Left hindlimb (tissue), 1 donor: ENCODE results near the gene CMSS1.
A peak's percentile ranks its signal among the peaks of the same experiment; 100 is the strongest.
"Not testable (repeated sequence)": the region's sequence is repeated elsewhere in the genome, so short reads cannot be mapped to it uniquely, and the experiment has no call there.

Source experiments
- DNase-seq: peaks from one replicate; pipeline ENCODE4 v3.0.0-alpha.2; 2018

CMSS1 gene

DNA sequence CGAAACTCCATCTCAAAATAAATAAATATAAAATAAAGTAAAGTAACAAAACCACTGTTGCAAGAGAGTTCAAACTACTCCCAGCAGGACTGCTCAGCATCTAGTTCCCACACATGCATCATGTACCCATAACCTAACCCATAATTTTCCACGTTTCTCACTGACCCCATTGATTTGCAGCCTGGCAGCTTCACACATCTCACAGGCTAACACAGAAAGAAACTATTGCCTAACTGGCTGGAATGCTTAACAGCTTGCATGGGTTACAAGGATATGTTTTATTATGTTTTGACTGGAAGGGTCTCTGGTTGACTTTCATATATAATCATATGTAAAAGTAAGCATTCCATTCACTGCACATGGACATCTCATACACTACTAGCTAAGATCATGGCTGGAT, 387.5 kb downstream of the CMSS1 start:
- no peak for DNase-seq

DNA sequence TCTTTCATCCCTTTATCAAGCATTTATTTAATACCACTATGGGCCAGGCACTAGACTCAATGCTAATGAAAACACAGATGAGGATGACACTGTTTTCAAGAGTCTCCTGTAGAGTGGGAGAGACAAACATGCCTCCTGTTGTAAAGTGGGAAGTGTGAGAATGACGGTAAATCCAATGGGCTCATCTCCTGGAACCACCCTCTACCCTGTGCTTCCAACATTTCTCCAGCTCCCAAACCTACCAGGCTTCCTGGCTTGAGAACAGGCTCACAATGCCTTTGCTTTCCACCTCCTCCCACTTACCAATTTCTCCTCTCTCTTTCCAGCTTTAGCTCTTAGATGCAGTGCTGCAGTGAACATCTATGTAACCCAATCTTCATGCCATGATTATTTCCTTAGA, 389.0 kb downstream of the CMSS1 start:
- no peak for DNase-seq

DNA sequence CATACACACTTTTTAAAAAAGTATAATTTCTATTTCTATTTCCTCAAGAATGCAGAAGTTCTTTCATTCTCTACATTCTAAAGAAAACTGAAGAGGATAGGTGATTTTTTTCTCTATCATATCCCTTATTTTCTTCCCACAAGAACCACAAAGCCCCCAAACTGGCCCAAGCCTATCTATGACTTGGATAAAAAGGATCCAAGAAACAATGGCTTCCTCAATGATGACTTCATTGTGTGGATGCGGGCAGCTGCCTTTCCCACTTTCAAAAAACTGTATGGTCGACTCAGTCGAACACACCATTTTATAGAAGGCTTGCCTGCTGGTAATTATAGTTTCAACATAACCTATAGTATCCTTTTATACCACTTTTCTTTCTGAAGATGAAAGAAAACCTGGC, 390.2 kb downstream of the CMSS1 start:
- no peak for DNase-seq

DNA sequence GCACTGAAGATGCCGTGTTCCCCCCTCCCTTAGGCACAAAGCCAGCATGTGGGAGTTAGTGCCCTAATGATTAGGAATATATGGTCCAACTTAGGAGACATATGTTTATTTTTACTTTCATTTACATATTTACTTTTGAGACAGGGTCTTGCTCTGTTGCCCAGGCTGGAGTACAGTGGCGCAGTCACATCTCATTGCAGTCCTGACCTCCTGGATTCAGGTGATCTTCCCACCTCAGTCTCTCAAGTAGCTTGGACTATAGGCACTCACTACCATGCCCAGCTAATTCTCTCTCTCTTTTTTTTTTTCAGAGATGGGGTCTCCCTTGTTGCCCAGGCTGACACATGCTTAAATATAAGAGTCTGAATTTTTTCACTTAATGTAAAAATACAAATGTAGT, 391.5 kb downstream of the CMSS1 start:
- DNase-seq = no peak

DNA sequence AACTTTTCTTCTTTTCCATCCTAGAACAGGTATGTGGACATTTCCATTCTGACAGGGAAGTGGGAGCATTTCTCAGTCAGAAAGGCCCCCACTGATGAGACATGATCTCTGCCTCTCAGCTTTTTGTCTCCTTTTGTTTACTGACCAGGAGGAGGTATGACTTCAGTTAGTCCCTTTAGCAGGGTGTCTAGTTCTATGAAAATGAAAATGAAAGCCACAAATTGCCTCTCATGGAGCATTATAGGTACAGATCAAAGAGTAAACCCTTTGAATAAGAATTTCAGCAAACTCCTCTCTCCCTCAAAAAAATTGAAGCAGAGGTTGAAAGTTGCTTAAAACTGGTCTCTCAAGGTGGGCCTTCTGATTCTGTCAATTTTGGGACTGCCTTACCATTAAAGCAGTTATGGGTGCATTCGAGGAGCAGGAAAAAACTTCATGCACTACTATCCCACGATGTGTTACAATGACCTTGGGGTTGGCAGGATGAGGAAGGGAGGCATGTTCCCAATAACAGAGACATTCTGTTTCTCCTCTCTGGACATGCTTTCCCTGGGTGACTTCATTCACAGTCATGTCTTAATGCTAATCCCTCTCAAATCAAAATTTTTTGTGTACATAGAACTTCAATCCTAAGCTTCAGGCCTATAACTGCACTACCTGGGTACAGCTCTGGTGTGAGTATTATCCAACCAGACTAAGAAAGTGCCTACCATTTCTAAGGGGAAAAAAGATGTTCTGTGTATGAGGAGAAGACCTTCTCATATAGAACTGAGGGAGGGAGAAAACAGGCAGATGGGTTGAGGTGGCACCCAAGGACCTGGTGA, 392.5 kb downstream of the CMSS1 start:
- no peak for DNase-seq

DNA sequence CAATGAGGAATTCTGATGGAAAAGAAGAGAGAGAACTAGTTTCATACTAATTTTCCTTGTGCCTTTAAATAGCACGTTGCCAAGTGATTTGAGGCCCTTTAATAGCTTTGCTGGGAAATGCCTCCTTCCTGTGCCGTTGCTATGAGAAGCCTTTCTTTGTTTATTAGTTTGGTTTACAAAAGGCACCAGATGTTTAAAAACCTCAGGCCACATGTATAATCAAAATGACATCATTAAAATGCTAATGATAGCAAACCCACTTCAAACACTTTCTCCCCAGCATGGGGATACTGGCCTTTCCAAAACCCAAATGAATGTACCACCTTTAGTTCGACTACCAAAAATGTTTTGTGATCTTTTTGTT, 393.1 kb downstream of the CMSS1 start:
- DNase-seq = peak; percentile 48

DNA sequence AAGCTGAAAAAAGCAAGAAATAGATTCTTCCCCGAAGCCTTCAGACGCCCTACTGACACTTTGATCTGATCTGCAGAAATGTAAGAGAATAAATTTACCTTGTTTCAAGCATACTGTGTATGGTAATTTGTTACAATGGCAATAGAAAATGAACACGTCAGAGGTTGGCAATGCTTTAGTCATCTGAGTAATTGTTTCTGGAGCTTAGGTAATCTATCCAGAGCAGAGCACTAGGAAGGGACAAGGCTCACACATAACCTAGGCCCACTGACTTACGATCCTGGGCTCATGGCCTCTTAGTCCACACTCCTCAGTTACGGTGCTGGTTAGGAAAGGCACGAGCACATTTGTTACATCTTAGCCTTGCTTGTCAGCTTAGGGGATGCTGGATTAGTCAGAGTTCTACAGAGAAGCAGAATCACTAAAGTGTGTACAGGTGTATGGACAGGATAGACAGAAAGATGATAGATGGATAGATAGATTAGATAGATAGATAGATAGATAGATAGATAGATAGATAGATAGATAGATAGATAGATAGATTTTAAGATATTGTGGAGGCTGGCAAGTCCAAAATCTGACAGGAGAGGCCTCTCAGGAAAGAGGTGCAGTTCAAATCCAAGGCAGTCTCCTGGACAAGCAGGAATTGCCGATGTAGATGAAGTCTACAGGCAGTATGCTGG, 396.4 kb downstream of the CMSS1 start:
- no peak for DNase-seq

DNA sequence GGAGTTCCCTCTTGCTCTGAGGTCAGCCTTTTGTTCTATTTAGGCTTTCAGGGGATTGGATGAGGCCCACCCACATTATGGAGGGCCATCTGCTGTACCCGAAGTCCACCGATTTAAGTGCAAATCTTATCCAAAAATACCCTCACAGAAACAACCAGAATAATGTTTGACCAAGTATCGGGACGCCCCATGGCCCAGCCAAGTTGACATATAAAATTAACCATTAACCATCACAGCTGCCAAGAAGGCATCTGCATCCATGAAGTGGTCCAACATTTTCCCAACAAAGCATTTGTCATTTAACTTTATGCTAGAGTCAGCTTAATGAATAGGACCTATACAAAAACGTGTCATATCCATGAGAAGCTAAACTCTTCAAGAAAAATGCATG, 396.9 kb downstream of the CMSS1 start:
- DNase-seq = no peak

DNA sequence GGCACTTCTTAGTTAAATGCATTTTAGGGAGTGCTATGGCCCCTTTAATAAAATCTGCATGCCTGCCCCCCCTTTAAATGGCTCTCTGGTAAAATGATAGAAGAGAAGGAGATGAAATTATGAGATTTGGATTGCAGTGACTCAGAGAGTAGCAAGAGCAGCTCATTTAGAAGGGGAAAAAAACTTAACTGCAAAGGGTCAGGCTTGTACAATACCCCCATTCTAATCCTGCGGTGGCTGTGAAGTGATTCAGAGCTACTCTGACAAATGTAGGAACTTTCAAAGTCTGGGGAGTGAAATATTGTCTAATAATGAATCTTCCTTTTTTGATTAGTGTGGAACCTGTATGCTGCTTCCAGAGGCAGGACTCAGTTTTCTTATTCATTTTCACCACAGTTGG, 399.1 kb downstream of the CMSS1 start:
- no peak for DNase-seq

DNA sequence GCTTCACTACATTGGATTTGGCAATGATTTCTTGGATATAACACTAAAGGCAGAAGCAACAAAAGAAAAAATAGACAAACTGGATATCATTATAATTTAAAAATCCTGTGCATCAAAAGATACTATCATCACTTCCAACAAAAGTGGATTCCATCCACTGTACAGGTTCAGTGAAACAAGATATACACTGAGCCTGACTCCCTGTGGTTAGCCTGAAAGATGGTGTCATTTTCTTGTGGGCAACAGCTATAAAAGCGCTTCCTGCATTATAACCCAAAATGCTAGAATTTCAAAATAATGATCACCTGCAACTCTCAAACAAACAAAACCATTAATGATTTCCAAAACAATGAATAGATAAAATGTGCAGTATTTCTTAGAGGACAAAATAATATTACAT, 403.5 kb downstream of the CMSS1 start:
- DNase-seq = no peak

DNA sequence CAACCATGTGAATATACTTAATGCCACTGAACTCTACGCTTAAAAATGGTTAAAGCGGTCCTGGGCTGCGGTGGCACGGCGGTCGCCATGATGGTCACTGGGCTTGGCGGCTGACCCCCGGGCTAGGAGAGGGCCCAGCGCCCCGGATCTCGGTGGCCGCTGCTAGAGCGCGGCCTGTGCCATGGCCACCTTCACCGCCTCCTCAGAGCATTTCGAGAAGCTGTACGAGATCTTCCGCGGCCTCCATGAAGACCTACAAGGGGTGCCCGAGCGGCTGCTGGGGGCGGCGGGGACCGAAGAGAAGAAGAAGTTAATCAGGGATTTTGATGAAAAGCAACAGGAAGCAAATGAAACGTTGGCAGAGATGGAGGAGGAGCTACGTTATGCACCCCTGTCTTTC, 407.5 kb downstream of the CMSS1 start:
- DNase-seq = no peak

DNA sequence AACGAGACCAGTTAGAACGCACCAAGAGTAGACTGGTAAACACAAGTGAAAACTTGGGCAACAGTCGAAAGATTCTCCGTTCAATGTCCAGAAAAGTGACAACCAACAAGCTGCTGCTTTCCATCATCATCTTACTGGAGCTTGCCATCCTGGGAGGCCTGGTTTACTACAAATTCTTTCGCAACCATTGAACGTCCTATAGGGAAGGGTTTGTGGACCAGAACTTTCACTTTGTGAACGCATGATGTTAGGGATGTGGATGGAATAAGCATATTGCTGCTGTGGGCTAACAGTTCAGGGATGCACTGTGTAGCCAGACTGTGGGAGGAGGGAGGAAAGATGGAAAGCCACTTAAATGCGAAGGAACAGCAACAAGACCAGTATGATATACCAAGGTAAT, 408.2 kb downstream of the CMSS1 start:
- no peak for DNase-seq

DNA sequence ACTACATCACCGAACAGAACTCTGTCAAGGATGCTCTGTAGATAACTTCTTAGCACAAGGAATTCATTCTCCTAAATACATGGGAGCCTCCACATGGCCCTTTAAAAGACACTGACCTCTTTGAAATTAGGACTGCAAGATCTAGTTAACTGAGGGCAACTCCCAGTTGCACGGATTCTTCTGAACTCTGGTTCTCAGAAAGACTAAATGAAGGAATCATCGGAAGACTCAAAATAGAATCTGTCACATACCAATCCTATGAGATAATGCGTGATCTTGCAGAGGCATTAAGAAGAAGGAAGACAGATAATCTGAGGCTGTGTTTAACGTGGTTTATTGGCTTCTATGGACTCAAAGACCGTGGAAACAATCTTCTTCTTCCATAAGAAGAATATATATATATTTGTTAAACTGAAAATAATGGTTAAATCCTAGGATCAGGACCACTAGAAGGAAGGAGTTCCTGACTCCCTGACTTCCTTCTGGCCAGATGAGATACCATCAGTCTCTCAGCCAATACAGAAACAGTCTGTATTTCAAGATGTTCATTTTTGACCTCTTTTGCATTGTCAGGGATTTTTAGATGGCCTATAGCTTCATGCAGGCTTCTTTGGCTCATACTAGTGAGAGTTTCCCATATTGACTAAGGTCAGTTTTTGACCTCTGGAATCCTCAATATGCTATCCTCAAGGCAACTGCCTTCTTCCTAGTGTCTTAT, 409.2 kb downstream of the CMSS1 start:
- DNase-seq = no peak

DNA sequence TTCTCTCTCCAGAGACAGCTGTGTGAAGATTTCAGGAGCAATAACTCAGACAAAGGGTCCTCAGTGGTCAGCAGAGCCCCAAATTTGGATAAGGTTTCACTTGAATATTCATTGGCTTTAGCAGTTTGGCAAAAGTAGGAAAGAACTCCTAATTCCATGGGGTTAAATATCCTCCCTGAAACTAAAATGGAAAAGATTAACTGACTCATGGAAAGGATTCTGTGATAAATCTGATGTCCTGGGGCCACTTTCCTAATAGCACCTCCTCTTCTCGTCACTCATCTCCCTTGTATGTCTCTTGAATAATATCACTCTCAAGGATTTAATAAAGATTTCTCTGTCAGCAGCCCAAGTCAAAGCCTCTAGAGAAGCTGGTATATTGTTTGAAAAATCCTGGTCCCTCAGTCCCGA, 409.9 kb downstream of the CMSS1 start:
- DNase-seq = peak; percentile 38

DNA sequence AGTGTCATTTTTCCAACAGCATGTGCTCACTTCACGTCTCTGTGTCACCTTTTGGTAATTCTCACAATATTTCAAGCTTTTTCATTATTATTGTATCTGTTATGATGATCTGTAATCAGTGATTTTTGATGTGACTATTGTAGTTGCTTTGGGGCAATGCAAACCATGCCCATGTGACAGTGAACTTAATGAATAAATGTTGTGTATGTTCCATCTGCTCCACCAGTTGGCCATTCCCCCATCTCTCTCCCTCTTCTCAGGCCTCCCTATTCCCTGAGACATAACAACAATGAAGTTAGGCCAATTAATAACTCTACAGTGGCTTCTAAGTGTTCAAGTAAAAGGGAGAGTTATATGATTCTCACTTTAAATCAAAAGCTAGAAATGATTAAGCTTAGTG, 410.6 kb downstream of the CMSS1 start:
- no peak for DNase-seq

DNA sequence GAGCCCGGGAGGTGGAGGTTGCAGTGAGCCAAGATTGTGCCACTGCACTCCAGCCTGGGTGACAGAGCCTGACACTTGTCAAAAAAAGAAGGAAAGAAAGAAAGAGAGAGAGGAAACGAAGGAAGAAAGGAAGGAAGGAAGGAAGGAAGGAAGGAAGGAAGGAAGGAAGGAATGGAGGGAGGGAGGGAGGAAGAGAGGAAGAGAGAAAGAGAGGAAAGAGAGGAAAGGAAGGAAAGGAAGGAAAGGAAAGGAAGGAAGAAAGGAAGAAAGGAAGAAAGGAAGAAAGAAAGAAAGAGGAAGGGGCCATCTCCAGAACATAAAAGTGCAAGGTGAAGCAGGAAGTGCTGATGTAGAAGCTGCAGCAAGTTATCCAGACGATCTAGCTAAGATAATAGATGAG, 411.5 kb downstream of the CMSS1 start:
- DNase-seq = not testable (repeated sequence)

DNA sequence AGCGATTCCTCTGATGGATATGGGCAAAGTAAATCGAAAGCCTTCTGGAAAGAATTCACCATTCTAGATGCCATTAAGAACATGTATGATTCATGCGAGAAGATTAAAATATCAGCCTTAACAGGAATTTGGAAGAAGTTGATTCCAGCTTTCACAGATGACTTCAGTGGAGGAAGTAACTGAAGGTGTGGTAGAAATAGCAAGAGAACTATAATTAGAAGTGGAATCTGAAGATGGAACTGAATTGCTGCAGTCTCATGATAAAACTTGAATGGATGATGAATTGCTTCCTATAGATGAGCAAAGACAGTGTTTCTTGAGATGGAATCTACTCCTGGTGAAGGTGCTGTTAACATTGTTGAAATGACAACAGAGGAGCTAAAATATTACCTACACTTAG, 413.0 kb downstream of the CMSS1 start:
- DNase-seq = no peak
